ENCODE results near the gene OGFOD3.

Gene OGFOD3

GRCh38 chr17:82387705-82388106 is 30.7 kb downstream of the OGFOD3 start:
- Histone ChIP-seq H3K4me3 (ENCODE audit: low read length) (no peak overlapping the region), H2AFZ (ENCODE audit: low read depth, low read length) (no peak overlapping the region), H3K36me3 (replicated peaks; ENCODE audit: low read depth, low read length) (no peaks in the 10 kb centered on the region), H3K27ac (ENCODE audit: low read length) (no peak overlapping the region), H3K9me3 (ENCODE audit: insufficient read depth, low read length) (no peaks in the 10 kb centered on the region), H3K4me1 (ENCODE audit: low read length) (no peaks in the 10 kb centered on the region), H3K27me3 (ENCODE audit: low read depth, low read length) (no peaks in the 10 kb centered on the region), H3K9ac (ENCODE audit: low read length) (no peak overlapping the region), H4K20me1 (ENCODE audit: insufficient read depth, low read length) (no peaks in the 10 kb centered on the region), H3K4me2 (ENCODE audit: low read length) (no peak overlapping the region; the same call in 1 of the 2 replicates), H3K79me2 (ENCODE audit: low read length) (no peaks in the 10 kb centered on the region)
- TF ChIP-seq EZH2phosphoT487 (IDR thresholded peaks at IDR 0.05; ENCODE audit: low read depth): no peak
- TF ChIP-seq CTCF (IDR thresholded peaks at IDR 0.05; ENCODE audit: low read depth, low read length): no peak

- Histone ChIP-seq H2AFZ (ENCODE audit: low read depth, low read length) (no peak overlapping the region), H3K36me3 (replicated peaks; ENCODE audit: low read depth, low read length) (no peaks in the 10 kb centered on the region), H3K27ac (ENCODE audit: low read length) (no peak overlapping the region), H3K4me3 (ENCODE audit: low read length) (no peak overlapping the region), H3K4me2 (ENCODE audit: low read length) (no peak overlapping the region; the same call in 1 of the 2 replicates), H3K27me3 (ENCODE audit: low read depth, low read length) (no peaks in the 10 kb centered on the region), H4K20me1 (ENCODE audit: insufficient read depth, low read length) (no peaks in the 10 kb centered on the region), H3K4me1 (ENCODE audit: low read length) (no peaks in the 10 kb centered on the region), H3K9me3 (ENCODE audit: insufficient read depth, low read length) (no peaks in the 10 kb centered on the region), H3K79me2 (ENCODE audit: low read length) (no peaks in the 10 kb centered on the region), H3K9ac (ENCODE audit: low read length) (no peak overlapping the region)
- TF ChIP-seq CTCF (IDR thresholded peaks at IDR 0.05; ENCODE audit: low read depth, low read length): no peak
- TF ChIP-seq EZH2phosphoT487 (IDR thresholded peaks at IDR 0.05; ENCODE audit: low read depth): no peak
These were observed 31.3 kb downstream of the OGFOD3 start for GRCh38 chr17:82386881-82387704.

GRCh38 chr17:82386255-82386831 is 32.0 kb downstream of the OGFOD3 start:
- Histone ChIP-seq H3K79me2 (ENCODE audit: low read length) (no peaks in the 10 kb centered on the region), H3K4me1 (ENCODE audit: low read length) (no peaks in the 10 kb centered on the region), H3K36me3 (replicated peaks; ENCODE audit: low read depth, low read length) (no peaks in the 10 kb centered on the region), H3K27me3 (ENCODE audit: low read depth, low read length) (no peaks in the 10 kb centered on the region), H3K9me3 (ENCODE audit: insufficient read depth, low read length) (no peaks in the 10 kb centered on the region), H3K4me3 (ENCODE audit: low read length) (no peak overlapping the region), H3K27ac (ENCODE audit: low read length) (no peak overlapping the region), H2AFZ (ENCODE audit: low read depth, low read length) (no peak overlapping the region), H3K9ac (ENCODE audit: low read length) (no peak overlapping the region), H4K20me1 (ENCODE audit: insufficient read depth, low read length) (no peaks in the 10 kb centered on the region), H3K4me2 (ENCODE audit: low read length) (no peak overlapping the region)
- no peak for TF ChIP-seq EZH2phosphoT487 (IDR thresholded peaks at IDR 0.05; ENCODE audit: low read depth)
- no peak for TF ChIP-seq CTCF (IDR thresholded peaks at IDR 0.05; ENCODE audit: low read depth, low read length)

GRCh38 chr17:82385559-82386254 is 32.7 kb downstream of the OGFOD3 start:
- H3K4me2 ChIP-seq (ENCODE audit: low read length): no peak overlapping the region
- no peak overlapping the region for H3K9ac ChIP-seq (ENCODE audit: low read length)
- H2AFZ ChIP-seq (ENCODE audit: low read depth, low read length): no peak overlapping the region
- no peaks in the 10 kb centered on the region for H4K20me1 ChIP-seq (ENCODE audit: insufficient read depth, low read length)
- H3K4me1 ChIP-seq (ENCODE audit: low read length): no peaks in the 10 kb centered on the region
- no peaks in the 10 kb centered on the region for H3K79me2 ChIP-seq (ENCODE audit: low read length)
- H3K4me3 ChIP-seq (ENCODE audit: low read length): no peak overlapping the region
- H3K27ac ChIP-seq (ENCODE audit: low read length): no peak overlapping the region
- no peaks in the 10 kb centered on the region for H3K27me3 ChIP-seq (ENCODE audit: low read depth, low read length)
- H3K36me3 ChIP-seq (replicated peaks; ENCODE audit: low read depth, low read length): no peaks in the 10 kb centered on the region
- TF ChIP-seq CTCF (IDR thresholded peaks at IDR 0.05; ENCODE audit: low read depth, low read length) (no peak), EZH2phosphoT487 (IDR thresholded peaks at IDR 0.05; ENCODE audit: low read depth) (no peak)
- H3K9me3 ChIP-seq (ENCODE audit: insufficient read depth, low read length): no peaks in the 10 kb centered on the region
